Limb (tissue), 2 donors: ENCODE data around the gene ESRRG.
"Not testable (repeated sequence)": the region's sequence is repeated elsewhere in the genome, so short reads cannot be mapped to it uniquely, and the experiment has no call there.

ENCODE experiments used
- DNase-seq, 2 donors: peaks; one replicate each; pipeline ENCODE4 v3.0.0-alpha.2; 2016; ENCODE audit errors: extremely low spot score in 2 of 2

The ESRRG gene

DNA sequence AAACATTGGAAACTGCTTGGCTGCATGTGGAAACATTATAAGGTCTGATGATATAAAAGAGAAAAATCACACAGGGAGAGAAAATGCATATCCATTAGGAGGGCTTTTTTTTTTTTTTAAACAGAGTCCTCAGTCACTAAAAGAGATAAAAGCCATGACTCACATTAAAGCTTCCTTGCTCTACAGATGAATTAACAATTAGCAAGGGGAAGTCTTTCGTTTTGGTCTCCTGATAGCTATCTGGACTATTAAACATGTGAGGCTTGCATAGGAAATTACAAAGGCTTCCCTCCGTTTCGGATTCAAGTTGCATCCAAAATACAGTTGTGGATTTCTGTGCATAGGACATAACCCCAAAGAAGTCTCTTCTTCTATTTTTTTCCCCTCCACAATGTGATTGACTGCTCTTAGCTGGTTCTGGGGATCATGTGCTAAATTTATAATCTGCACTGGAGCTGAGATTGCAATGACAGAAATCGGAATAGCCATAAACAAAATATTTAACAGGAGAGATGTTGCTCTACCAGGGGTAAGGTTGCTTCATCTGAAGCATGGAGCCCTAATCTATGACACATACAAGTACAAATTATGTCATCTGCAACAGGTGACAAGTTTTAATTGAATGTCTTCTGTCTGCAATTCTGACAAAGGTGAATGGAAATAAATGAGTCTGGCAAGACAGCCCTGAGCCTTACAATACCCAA lies 146.8 kb downstream of the ESRRG start:
- DNase-seq: no peak

DNA sequence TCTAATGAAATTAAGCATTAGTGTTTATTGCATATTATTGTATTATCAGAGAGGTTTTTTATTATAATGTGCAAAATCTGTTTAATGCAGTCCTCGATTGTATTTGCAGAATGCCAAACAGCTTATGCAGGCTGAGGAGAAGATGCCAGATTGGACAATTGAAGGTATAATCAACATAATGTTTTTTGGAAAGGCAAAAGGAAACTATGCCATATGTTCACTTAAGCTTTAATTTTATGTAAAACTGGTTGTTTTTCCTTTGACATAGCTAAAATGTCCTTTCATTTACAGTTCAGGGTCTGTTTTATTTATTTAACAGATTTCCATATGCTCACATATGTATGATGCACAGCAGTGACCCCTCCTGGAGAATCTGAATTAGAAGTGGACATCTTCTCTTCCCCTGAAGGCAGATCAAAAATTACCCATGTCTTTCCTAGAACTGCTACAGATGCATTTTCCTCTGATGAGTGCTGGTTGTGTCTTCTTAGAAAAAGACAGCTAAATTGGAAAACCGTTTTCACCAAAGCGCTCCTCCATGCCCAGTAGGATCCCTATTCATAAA lies 156.5 kb downstream of the ESRRG start:
- no peak for DNase-seq

DNA sequence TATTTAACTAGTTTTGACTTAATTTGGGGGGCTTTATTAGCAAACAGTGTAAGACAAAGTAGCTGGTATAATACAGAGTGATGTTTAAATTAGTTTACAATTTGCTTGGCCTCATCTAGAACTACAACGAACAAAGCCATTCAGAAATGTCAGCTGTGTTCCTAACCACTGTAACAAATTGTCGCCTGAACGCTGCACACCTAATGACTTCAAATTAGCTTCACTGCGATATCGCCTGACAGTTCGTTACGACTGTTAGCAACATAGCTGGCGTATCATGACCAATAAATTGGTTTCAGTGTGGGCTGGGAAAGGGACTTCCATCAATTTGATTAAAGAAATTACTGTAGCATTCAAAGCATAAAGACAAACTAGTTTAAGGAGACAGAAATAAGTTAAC lies 160.1 kb downstream of the ESRRG start:
- no peak for DNase-seq

DNA sequence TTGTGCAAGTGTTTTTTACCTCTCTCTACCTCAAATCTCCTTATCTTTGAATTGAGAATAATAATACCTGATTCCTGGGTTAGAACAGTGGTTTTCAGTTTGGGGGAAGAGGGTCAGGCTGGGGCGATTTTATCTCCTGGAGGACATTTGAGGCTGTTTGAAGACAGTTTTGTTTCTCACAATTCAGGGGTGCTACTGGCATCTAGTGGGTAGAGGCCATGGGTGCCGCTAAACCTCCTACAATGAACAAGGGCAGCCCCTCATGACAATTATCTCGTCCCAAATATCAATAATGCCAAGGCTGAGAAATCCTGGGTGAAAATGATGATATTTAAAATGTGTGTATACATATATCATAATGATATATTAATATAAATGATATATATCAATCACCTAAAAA lies 160.8 kb downstream of the ESRRG start:
- DNase-seq: no peak

DNA sequence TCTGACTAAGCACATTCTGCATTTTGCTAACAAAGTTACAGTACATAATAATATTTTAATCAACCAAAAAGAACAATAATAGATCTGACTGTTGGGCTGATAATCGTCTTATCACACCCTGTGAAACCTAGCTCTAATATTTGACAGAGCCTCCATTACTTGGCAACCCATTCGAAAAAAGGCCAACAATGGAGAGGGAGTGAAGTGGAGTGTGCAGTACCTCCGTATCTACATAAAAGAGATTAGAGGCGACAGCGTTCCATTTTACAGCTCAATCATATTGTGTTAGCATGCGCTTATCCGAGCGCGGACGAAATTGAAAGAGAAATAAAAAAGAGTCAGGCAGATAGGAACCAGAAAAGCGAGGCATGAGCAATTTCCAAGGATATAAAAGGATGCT lies 162.7 kb downstream of the ESRRG start:
- no peak for DNase-seq

DNA sequence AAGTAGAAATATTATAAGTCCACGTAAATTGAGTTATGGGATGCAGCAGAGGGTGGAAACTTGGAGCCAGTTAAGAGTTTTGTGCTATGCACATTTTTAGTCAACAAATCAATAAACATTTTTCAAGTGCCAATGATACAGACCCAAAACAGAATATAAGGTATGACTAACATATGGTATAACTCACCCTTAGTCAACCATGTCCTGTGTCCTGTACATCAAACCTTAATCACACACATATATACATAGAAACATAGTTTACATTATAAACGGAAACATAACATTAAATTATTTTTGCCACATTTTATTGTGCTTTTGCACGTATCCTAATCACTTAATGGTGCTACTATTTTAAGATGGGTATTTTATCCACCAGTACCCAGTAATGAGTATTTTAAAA lies 163.9 kb downstream of the ESRRG start:
- DNase-seq: no peak

DNA sequence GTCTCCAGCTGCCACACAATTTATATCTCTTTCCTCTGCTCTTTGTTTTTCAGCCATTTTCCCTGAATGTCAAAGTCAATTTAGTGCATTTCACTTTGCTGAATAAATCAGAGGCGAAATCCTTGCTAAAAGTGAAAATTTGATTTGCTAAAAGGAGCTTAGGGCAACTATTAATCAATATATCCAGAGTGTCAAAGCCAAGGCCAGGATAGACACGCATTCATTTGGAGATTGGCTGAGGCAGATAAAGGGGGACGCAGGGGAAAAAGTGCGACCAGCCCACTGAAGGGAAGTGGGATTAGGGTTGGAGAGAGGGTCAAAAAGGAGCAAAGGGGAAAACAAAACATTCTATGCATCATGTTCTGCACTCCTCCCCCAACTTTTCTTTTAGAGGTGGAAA lies 167.6 kb downstream of the ESRRG start:
- no peak for DNase-seq

DNA sequence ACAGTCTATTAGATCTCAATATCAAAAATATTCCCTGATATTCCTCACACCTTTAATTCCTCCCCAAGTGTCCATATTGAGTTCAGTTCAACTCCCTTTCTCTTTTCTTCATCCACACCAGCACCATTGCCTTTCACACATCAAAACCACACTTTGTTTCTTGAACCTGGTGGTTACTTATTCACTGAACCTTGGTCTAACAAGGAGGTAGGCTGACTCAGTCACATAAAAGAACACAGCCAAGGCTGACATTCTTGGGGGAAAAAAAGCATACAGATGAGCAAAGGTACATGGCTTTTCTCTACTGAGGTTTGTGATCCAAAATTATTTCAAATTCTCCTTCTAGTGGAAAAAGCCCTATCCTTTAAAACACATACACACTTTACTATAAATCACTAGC lies 168.3 kb downstream of the ESRRG start:
- no peak for DNase-seq

DNA sequence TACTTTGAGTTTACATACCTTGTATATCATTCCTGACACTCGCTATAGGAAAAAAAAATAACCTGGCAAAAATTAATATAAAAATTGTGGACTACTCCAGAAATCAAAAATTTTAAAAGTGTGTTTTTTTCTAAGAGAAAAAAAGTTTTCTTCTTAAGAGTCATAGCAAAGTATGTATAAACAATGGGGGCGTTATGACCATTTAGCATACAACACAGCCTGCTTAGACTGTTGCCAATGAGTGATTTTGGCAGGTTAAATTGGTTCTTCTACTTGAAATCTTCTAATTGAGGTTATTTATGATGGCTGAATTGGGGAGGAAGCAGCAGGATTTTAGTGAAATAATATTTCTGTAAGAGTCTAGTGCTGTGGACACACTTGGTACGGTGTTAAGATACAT lies 169.5 kb downstream of the ESRRG start:
- no peak for DNase-seq

DNA sequence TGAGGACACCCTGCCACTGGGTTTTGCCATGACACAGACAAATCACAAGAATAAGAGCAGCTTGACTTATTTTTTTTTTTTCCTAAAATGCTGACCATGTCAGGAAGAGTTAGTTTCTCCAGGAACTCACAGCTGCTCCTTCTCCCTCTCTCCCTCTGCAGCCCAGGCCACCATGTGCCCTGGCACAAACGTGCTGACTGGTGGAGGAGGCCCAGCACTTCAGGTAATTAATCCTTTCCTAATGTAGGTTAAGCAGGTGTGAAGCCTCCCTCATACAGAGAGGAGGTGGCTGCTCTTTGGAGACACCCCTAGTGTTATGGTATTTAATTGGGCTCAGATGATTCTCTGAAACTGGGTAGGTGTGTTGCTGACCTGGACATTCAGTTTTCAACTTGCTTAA lies 170.2 kb downstream of the ESRRG start:
- DNase-seq: no peak

DNA sequence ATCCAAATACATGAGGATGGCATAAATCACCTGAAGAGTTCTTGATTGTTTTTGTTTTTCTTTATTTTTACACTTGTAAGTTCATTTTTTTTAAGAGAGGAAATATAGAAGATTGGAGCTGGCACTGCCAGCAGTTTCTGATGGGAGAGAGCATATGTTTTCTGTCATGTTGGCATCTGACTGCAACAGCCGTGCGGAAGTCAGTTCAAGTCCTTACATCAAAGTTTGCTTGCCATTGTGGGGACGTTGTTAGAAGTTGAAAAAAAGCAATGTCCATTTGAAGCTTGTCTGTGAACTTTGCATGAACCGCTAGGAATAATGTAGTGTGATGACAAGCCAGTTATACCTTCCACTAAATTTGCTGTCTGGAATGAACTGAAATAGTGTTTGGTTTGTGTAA lies 173.4 kb downstream of the ESRRG start:
- no peak for DNase-seq

DNA sequence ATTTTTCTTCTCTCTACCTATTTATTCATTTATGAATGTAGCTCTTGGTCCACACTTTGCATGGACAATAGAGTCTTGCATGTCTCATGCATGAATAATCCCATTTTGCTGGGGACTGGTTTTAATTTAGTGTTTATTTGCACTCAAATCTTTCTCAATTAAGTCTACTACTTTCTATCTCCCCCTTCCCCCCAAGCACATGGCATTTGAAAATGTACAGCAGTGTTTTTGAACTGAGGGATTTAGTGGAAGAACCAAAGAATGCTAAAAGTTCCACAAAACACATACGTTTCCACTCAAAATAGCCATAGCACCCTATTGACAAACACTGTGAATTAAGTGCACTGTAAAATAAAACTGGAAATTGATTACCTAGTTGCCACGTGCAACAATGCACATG lies 180.5 kb downstream of the ESRRG start:
- no peak for DNase-seq

DNA sequence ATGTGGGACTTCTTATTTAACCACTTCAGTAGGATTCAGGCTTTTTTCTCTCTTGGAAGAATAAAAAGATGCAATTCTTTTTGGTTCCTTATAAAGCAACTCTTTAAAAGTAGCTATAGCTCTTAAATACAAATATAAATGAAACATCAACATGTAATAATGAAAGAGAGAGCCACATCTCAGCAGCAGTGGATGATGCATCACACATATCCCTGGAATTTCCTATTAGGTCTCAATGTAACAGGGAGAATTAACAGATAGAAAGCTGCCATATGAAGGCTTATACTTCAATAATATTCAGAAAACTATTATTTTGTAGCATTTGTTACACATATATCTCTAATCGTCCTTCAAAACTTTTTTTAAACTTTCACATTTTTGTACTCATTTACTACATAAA lies 181.0 kb downstream of the ESRRG start:
- no peak for DNase-seq

DNA sequence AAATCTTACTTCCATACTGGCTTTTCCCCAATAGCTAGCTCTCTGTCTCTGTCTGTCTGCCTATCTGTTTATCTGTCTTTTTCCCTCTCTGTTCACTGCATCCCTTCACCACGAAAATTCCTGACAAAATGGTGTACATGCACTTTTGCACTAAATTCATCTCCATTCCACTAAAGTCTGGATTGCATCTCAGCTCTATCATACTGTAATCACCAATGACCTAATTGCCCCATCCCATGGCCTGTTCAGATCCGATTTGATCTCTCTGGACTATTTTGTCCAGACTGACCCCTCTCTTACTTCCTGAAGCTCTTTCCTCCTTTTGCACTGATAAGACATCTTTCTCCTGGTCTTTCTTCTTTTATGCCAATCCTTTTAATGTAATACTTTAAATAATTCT lies 187.5 kb downstream of the ESRRG start:
- DNase-seq: no peak

DNA sequence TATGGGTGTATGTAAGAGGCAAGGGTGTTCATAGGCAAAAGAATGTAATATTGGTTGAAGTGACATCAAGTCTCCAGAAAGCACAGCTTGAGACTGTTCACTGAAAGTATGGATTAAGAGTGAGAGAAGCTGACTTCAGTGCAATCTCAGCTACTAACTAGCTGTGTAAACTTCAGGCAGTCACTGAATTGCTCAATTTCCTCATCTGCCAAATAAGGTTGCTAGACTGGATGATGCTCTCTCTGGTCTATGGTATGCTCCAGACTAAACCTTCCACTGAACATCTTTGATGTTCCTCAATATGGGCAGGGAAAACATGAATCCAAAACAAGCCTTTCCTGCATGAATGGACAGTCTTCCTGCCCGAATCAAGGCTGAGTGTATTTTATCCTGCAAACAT lies 188.2 kb downstream of the ESRRG start:
- no peak for DNase-seq

DNA sequence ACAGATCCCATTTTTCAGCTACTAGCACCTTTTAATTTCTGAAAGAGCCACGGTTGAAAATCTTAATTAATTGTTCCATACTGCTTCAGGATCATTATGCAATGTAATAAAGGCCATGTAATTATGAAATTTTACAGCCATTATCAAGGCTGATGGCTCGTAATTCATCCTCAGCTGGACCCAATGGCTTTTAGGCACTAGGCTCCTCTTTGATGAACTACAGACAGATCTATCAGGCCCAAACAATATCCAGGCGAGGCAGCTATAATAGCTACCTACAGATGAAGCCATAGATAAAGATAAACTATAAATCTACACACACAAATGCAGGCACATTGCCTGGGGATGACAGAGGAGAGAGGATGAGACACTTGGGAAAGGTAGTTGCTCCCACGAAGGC lies 189.5 kb downstream of the ESRRG start:
- DNase-seq: no peak

DNA sequence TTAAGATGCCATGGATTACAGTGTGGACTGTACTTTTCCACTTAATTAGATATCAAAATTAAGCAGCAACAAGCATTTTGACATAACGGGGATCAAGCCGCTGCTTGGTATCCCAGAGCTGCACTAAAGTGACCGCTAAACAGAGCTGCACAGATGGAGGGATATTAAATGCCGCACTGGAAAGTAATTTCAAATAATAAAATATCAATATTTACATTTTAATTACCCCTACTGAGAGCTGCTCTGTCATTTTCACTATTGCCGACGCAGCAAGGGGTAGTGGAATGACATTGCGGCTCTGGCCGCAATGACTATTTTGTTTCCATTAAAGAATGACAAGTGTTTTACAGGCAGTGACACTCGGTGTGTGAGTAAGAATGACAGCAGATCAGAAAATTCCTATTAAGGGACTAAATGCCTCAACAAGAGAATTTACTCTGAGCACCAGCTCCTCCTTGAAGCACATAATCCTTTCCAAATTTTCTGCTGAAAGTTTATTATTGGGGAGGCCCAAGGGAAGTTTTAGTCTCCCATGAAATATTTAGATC lies 190.9 kb downstream of the ESRRG start:
- no peak for DNase-seq

DNA sequence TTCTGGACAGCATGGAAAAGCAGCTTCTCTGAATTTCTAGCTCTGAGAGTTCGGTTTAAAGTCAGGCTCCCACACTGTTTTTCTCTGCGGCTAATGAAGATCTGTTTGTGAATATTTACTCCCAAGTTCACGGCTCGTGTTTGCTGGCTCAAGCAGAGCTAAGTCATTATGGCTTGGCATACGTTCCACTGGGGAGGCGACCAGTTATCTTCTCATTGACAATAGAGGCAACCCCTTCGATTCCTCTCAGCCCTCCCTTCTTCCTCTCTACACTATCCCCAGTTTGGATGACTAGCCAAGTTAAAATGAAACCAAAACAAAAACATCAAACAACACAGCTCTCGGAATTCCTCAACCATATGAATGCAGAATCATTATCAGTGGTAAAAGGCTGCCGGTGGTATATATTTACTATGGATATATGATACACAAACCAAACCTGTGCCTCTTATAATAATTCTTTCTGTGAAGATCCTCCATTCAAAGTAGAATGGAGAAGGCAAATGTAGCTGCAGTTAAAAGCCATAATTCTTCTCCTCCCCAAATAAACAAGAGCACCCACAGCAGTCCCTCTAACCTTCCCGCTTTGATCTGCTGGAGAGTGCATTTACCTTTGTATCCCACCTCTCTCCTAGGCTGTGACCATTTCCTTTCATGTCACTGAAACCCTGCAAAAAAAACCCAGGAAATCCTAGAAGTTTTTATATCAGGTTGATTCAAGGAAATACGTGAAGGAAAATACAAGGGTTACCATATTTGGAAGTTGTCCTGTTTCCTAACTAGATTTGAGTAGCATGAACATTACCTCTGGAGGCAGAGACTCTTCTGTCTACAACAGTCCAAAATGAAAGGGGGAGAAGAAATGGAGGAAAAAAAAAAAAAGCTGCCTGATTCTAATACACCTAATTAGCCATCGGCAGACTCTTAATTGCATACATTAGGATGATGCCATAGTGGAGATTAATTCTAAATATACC lies 191.7 kb downstream of the ESRRG start:
- DNase-seq: no peak

DNA sequence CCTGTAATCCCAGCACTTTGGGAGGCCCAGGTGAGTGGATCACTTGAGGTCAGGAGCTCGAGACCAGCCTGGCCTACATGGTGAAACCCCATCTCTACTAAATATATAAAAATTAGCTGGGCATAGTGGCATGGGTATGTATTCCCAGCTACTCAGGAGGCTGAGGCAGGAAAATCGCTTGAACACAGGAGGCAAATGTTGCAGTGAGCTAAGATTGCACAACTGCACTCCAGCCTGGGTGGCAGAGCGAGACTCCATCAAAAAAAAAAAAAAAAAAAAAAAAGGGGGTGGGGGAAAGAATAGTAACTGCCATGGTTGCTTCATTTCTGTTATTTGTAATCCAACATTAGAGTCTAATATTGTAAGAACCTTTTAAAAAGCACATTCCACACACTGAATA lies 193.4 kb downstream of the ESRRG start:
- DNase-seq: not testable (repeated sequence)

DNA sequence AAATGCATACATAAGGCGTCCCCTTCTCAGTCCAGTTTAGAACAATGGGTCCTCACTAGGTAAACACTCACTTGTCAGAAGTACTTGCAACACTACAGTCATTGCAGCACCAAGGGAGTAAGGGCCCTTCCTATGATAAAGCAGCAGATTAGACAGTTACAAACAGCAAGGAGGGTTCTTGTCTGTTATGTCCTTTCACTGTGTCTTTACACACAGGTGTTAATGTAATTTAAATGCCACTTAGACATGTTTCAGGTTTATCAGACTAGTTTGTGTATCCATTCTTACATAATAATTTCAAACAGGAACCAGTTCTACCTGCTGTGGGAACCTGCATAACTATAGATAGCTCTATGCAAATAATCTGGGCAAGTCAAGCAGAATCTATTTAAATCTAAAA lies 194.4 kb downstream of the ESRRG start:
- DNase-seq: no peak

DNA sequence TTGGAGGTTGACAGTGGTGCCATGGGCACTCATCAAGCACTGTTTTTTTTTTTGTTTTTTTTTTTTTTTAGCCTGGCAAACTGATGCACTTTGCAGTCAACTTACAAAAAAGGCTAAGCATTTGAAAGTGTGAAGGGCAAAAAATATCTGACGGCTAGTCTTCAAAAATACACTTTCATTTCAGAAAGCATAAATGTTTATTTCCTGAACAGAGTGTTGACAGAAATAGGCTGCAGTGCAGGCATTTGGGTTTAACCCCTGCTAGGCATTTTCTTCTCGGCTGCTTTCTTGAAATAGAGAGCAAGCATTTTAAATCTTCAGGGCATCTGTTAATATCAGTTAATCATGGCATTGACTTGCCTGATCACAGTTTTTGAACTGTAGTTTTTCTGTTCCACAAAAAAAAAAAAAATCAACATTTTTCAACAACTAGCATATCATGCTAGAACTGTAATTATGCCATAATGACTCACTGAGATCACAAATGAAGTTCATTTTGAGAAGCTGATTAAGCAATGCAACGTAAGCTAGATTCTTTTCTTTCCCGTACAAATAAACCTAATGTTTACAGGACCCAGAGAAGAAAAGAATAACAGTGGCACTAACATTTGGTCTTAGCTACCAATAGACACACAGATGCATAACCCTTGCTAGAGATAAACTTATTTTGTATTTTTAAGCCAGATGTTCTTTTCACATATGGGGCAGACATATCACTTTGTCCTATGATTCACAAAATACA lies 199.6 kb downstream of the ESRRG start:
- DNase-seq: no peak

DNA sequence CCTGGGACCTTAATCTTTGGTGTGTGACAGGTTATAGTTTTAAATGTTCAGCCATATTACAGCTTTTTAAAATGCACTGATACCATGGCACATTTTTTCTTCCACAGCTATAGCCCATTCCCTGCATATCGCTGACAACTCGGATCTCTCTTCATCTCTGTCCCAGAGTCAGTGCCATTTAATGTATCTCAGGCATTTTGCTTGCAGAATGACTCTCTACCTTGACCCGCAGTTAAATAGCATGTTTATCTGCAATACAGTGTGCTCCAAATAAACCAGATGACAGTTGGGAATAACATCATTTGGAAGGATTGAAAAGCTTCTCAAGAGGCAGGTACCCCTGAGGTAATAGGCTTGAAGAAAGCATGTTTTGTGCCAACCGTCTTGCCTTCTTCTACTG lies 200.2 kb downstream of the ESRRG start:
- no peak for DNase-seq
